Gastroesophageal sphincter (tissue), 4 donors: ENCODE data around the gene ZCCHC7. TPM values are rescaled to one million over a fixed set of nuclear protein-coding genes. Genes with fewer than 3 reads are reported as not detected.
A peak's percentile ranks its signal among the peaks of the same experiment; 100 is the strongest.
"Not testable (repeated sequence)": the region's sequence is repeated elsewhere in the genome, so short reads cannot be mapped to it uniquely, and the experiment has no call there.

Experiments
- ATAC-seq: fragments of 150-250 bp; one replicate; pipeline ENCODE4 v1.9.1; 2016; ENCODE audit warnings: mild to moderate bottlenecking, moderate library complexity
- H3K27ac ChIP-seq, 4 donors: fragments of 200-600 bp; sonication (generic) in 3 of 4; 1 replicate in 3 of 4; 2 replicates in 1 of 4; pipeline ENCODE4 v1.5.1; 2016 to 2019
- H3K27me3 ChIP-seq: fragments of 200-600 bp; sonication (generic); one replicate; pipeline ENCODE4 v1.5.1; 2019
- H3K36me3 ChIP-seq, 2 donors: fragments of 200-600 bp; sonication (generic); one replicate each; pipeline ENCODE4 v1.5.1; 2019; ENCODE audit warnings: control low read depth in 1 of 2
- H3K4me1 ChIP-seq, 3 donors: fragments of 200-600 bp; sonication (generic); 1 replicate in 2 of 3; 2 replicates in 1 of 3; pipeline ENCODE4 v1.5.1; 2016 to 2019; ENCODE audit warnings: control low read depth in 2 of 3
- H3K4me3 ChIP-seq, 2 donors: fragments of 200-600 bp; sonication (generic); one replicate each; pipeline ENCODE4 v1.5.1; 2019; ENCODE audit warnings: mild to moderate bottlenecking in 1 of 2, moderate library complexity in 1 of 2
- H3K9me3 ChIP-seq, 3 donors: fragments of 200-600 bp; sonication (generic); one replicate each; pipeline ENCODE4 v1.5.1; 2017 to 2019; ENCODE audit warnings: control low read depth in 2 of 3
- EP300 ChIP-seq: sonication (generic); formaldehyde crosslinking; IDR thresholded peaks from one replicate; pipeline ENCODE4 v1.6.1; 2017; ENCODE audit warnings: antibody characterized with exemption, mild to moderate bottlenecking
- POLR2A ChIP-seq, 2 donors: fragments of 450-650 bp; IDR thresholded peaks; one replicate each; pipeline ENCODE4 v1.6.1; 2017; ENCODE audit warnings: antibody characterized with exemption in 2 of 2, mild to moderate bottlenecking in 2 of 2, moderate library complexity in 1 of 2
- POLR2AphosphoS5 ChIP-seq: sonication (generic); formaldehyde crosslinking; IDR thresholded peaks from one replicate; pipeline ENCODE4 v1.6.1; 2017; ENCODE audit warnings: antibody characterized with exemption
- WGBS, 2 donors: methylation state at CpG; one replicate each; pipeline ENCODE4 v1.1.5; 2018; ENCODE audit warnings: low coverage in 1 of 2; 5-methylcytosine and 5-hydroxymethylcytosine counted together
- total RNA-seq, 4 donors: library from RNA; depleted of rRNA; stranded (reverse); fragments of >200 nt; gene quantifications; one replicate each; pipeline ENCODE4 v1.1.0, GENCODE V29; 2016
- TF ChIP-seq, protein P1 (sequence below), 4 experiments: fragments of 200-600 bp in 2 of 4; fragments of 450-650 bp in 2 of 4; sonication (generic) in 1 of 4; IDR thresholded peaks; one replicate each; pipeline ENCODE4 v1.5.1; 2017 to 2019; ENCODE audit warnings: antibody characterized with exemption in 4 of 4, mild to moderate bottlenecking in 2 of 4, moderate library complexity in 2 of 4

The ZCCHC7 gene
- total RNA-seq, 4 donors from 2014 or later: 12.1 to 23.5 (median 17.6) TPM

DNA sequence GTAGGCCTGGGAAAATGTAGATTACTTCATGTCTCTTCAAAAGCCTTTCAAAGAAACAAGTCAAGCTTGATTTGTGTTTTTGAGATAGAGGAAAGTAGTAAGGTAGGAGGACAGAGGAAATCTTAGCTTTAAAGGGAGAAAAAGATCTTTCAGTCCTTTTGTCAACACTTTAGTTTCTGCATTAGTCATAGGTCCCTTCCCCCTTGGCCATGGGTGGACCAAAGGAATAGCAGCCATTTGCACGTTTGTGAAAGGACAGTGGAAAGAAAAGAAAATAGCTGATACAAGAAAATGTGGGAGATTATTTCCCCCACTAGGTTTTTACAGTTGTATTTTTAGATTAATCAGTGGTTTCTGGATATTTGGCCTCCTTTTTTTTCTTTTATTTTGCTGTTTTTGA lies 180.2 kb downstream of the ZCCHC7 start:
- TF ChIP-seq POLR2AphosphoS5: no peak
- no peak for TF ChIP-seq POLR2A (IDR thresholded peaks at IDR 0.05)
- TF ChIP-seq EP300: no peak
- TF ChIP-seq, protein P1, sequence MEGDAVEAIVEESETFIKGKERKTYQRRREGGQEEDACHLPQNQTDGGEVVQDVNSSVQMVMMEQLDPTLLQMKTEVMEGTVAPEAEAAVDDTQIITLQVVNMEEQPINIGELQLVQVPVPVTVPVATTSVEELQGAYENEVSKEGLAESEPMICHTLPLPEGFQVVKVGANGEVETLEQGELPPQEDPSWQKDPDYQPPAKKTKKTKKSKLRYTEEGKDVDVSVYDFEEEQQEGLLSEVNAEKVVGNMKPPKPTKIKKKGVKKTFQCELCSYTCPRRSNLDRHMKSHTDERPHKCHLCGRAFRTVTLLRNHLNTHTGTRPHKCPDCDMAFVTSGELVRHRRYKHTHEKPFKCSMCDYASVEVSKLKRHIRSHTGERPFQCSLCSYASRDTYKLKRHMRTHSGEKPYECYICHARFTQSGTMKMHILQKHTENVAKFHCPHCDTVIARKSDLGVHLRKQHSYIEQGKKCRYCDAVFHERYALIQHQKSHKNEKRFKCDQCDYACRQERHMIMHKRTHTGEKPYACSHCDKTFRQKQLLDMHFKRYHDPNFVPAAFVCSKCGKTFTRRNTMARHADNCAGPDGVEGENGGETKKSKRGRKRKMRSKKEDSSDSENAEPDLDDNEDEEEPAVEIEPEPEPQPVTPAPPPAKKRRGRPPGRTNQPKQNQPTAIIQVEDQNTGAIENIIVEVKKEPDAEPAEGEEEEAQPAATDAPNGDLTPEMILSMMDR (IDR thresholded peaks at IDR 0.05): no peak
- ATAC-seq: no peak
- H3K9me3 ChIP-seq: no peaks in the 10 kb centered on the region
- 33 to 70% methylated on average over 1 of the region's 1 CpG for WGBS, 2 donors
- H3K4me3 ChIP-seq: no peak overlapping the region
- H3K27me3 ChIP-seq: no peaks in the 10 kb centered on the region
- peaks cover 0 to 21% of the 10 kb centered on the region in 2 donors for H3K36me3 ChIP-seq
- no peaks in the 10 kb centered on the region for H3K4me1 ChIP-seq
- H3K27ac ChIP-seq: no peak overlapping the region

- ATAC-seq: no peak
- WGBS, 2 donors: 95 to 100% methylated on average over 2 of the region's 2 CpGs
- Histone ChIP-seq H3K36me3 (peaks cover 0 to 27% of the 10 kb centered on the region in 2 donors), H3K4me3 (no peak overlapping the region), H3K4me1 (no peaks in the 10 kb centered on the region), H3K27me3 (no peaks in the 10 kb centered on the region), H3K27ac (no peak overlapping the region), H3K9me3 (no peaks in the 10 kb centered on the region)
- no peak for TF ChIP-seq POLR2AphosphoS5
Observed at GRCh38 chr9:37301042-37301853, 180.9 kb downstream of the ZCCHC7 start.

- no peak for ATAC-seq
Observed at GRCh38 chr9:37301854-37302172, 181.4 kb downstream of the ZCCHC7 start.

DNA sequence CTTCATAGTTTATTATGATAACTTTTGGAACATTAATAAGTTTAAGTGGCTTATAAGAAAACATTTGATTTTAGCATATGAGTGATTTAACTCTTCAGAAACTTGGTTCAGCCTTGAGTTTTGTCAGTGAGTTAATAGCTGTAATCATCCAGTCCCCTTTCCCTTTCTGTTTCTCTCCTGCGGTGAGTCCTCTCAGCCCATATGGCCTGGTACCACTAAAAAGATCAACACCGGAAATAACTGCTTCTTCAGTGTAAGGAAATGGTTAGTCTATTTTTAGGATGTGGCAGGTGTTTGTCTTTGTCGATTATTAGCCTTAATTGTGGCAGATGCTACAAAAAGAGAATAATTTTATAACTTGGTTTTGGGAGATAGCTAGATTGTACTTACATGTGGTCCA lies 181.9 kb downstream of the ZCCHC7 start:
- no peak for ATAC-seq
- no peaks in the 10 kb centered on the region for H3K4me1 ChIP-seq
- 48 to 65% methylated on average over 3 of the region's 3 CpGs for WGBS, 2 donors
- peaks cover 0 to 33% of the 10 kb centered on the region in 2 donors for H3K36me3 ChIP-seq
- H3K4me3 ChIP-seq: no peak overlapping the region
- TF ChIP-seq EP300 (no peak), POLR2A (IDR thresholded peaks at IDR 0.05) (no peak), POLR2AphosphoS5 (no peak)
- TF ChIP-seq, protein P1 (IDR thresholded peaks at IDR 0.05): no peak
- H3K9me3 ChIP-seq: no peaks in the 10 kb centered on the region
- H3K27me3 ChIP-seq: no peaks in the 10 kb centered on the region
- H3K27ac ChIP-seq: no peak overlapping the region

More at GRCh38 chr9:37301854-37302172, 181.4 kb downstream of the ZCCHC7 start:
- Histone ChIP-seq H3K4me3 (no peak overlapping the region), H3K27me3 (no peaks in the 10 kb centered on the region), H3K36me3 (peaks cover 0 to 29% of the 10 kb centered on the region in 2 donors), H3K4me1 (no peaks in the 10 kb centered on the region), H3K9me3 (no peaks in the 10 kb centered on the region), H3K27ac (no peak overlapping the region)
- WGBS, 2 donors: 0 to 54% methylated on average over 1 of the region's 1 CpG
- TF ChIP-seq, protein P1 (IDR thresholded peaks at IDR 0.05): no peak
- TF ChIP-seq POLR2AphosphoS5: no peak
- TF ChIP-seq EP300: no peak
- TF ChIP-seq POLR2A (IDR thresholded peaks at IDR 0.05): no peak

GRCh38 chr9:37303272-37303671 lies 182.9 kb downstream of the ZCCHC7 start:
- H3K4me1 ChIP-seq, ATAC-seq, H3K9me3 ChIP-seq, H3K4me3 ChIP-seq, H3K27ac ChIP-seq, H3K27me3 ChIP-seq: not testable (repeated sequence)
- H3K36me3 ChIP-seq: peaks cover 0 to 35% of the 10 kb centered on the region in 2 donors
- WGBS, 2 donors: 89 to 94% methylated on average over 3 to 7 of the region's 11 CpGs

GRCh38 chr9:37309136-37309535 lies 188.8 kb downstream of the ZCCHC7 start:
- H3K36me3 ChIP-seq: peaks cover 0 to 46% of the 10 kb centered on the region in 2 donors
- no peak for ATAC-seq
- H3K27ac ChIP-seq: no peak overlapping the region
- no peaks in the 10 kb centered on the region for H3K27me3 ChIP-seq
- WGBS, 2 donors: 100% methylated on average over 2 to 3 of the region's 3 CpGs
- no peak for TF ChIP-seq POLR2AphosphoS5
- TF ChIP-seq, protein P1 (IDR thresholded peaks at IDR 0.05): peak in 1 of 4 experiments; percentile 12
- H3K4me3 ChIP-seq: no peak overlapping the region
- no peaks in the 10 kb centered on the region for H3K9me3 ChIP-seq
- no peaks in the 10 kb centered on the region for H3K4me1 ChIP-seq
